ENCODE measurements around the gene CD300LD.
A peak's percentile ranks its signal among the peaks of the same experiment; 100 is the strongest.
"Not testable (repeated sequence)": the region's sequence is repeated elsewhere in the genome, so short reads cannot be mapped to it uniquely, and the experiment has no call there.

CD300LD gene

DNA sequence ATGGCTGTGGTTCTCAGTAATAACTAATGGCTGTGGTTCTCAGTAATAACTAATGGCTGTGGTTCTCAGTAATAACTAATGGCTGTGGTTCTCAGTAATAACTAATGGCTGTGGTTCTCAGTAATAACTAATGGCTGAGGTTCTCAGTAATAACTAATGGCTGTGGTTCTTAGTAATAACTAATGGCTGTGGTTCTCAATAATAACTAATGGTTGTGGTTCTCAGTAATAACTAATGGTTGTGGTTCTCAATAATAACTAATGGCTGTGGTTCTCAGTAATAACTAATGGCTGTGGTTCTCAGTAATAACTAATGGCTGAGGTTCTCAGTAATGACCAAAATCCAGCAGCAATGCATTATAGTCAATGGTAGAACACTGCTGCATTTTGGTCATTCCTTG is 18.4 kb downstream of the CD300LD start:
- H3K4ac ChIP-seq (ENCODE audit: low read depth, low read length); H3K23ac ChIP-seq (ENCODE audit: low read length); H3K4me1 ChIP-seq (ENCODE audit: control insufficient read depth in 1 of 2, insufficient read depth in 2 of 2, low read length in 2 of 2); H4K91ac ChIP-seq (ENCODE audit: low read depth, low read length); H4K12ac ChIP-seq (ENCODE audit: low read depth, low read length); H3K36me3 ChIP-seq (ENCODE audit: control insufficient read depth in 1 of 2, insufficient read depth in 2 of 2, low read length in 2 of 2); H3K9ac ChIP-seq (ENCODE audit: low read length); H2AFZ ChIP-seq (ENCODE audit: insufficient read depth, low read length, poor library complexity); H3K9me3 ChIP-seq (ENCODE audit: insufficient read depth, low read depth, low read length); H3K79me2 ChIP-seq (ENCODE audit: control insufficient read depth, insufficient read depth, low read length, poor library complexity); H3K14ac ChIP-seq (ENCODE audit: low read length); H2BK120ac ChIP-seq (ENCODE audit: insufficient read depth, low read length, poor library complexity); H4K8ac ChIP-seq (ENCODE audit: low read depth, low read length); H3K79me1 ChIP-seq (ENCODE audit: low read length); H2AK5ac ChIP-seq (ENCODE audit: low read length); H3K27me3 ChIP-seq (ENCODE audit: insufficient read depth, low read length); H3K4me3 ChIP-seq (ENCODE audit: low read depth, low read length); H3K27ac ChIP-seq (ENCODE audit: low read depth, low read length); H2BK12ac ChIP-seq (ENCODE audit: low read length); H3K18ac ChIP-seq (ENCODE audit: low read length); H3K4me2 ChIP-seq (ENCODE audit: low read length); DNase-seq; H2BK5ac ChIP-seq (ENCODE audit: low read depth, low read length, poor library complexity): not testable (repeated sequence)

DNA sequence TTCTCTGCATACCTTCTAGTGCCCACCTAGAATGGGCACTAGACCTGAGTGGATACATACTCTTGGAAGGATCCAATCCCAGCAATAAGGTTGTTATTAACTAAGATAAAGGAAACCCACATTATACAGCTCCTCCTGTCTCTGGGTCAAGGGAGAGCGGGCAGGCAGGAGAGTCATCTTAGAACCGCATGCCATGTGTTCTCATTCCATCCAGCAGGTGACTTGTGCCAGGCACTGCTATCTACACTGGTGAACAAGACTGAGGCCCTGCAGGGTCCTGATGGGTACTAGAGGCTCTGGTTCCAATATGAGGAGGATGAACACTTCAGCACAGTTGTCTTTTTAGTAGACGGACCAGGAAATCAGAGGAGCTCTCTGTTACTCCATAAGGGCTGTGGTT is 18.9 kb downstream of the CD300LD start:
- no peak overlapping the region for H4K91ac ChIP-seq (ENCODE audit: low read depth, low read length)
- no peak for DNase-seq
- H3K4me2 ChIP-seq (ENCODE audit: low read length): no peak overlapping the region
- H2BK12ac ChIP-seq (ENCODE audit: low read length): no peak overlapping the region
- no peak overlapping the region for H3K27ac ChIP-seq (ENCODE audit: low read depth, low read length)
- H3K14ac ChIP-seq (ENCODE audit: low read length): no peak overlapping the region
- no peak overlapping the region for H4K12ac ChIP-seq (ENCODE audit: low read depth, low read length)
- no peak overlapping the region for H2BK5ac ChIP-seq (ENCODE audit: low read depth, low read length, poor library complexity)
- no peak overlapping the region for H3K18ac ChIP-seq (ENCODE audit: low read length)
- no peak overlapping the region for H2BK120ac ChIP-seq (ENCODE audit: insufficient read depth, low read length, poor library complexity)
- no peak overlapping the region for H4K8ac ChIP-seq (ENCODE audit: low read depth, low read length)
- H3K79me1 ChIP-seq (ENCODE audit: low read length): no peaks in the 10 kb centered on the region
- H3K79me2 ChIP-seq (ENCODE audit: control insufficient read depth, insufficient read depth, low read length, poor library complexity): no peaks in the 10 kb centered on the region
- no CpG with 5 or more reads among the region's 3 CpGs for WGBS (ENCODE audit: extremely low coverage, insufficient coverage, insufficient read length)
- peaks cover 0 to 3% of the 10 kb centered on the region in 2 experiments for H3K4me1 ChIP-seq (ENCODE audit: control insufficient read depth in 1 of 2, insufficient read depth in 2 of 2, low read length in 2 of 2)
- no peak overlapping the region for H3K23ac ChIP-seq (ENCODE audit: low read length)
- H3K9me3 ChIP-seq (ENCODE audit: insufficient read depth, low read depth, low read length): peaks cover 9% of the 10 kb centered on the region
- H3K4ac ChIP-seq (ENCODE audit: low read depth, low read length): no peak overlapping the region
- no peak overlapping the region for H2AFZ ChIP-seq (ENCODE audit: insufficient read depth, low read length, poor library complexity)
- H3K36me3 ChIP-seq (ENCODE audit: control insufficient read depth in 1 of 2, insufficient read depth in 2 of 2, low read length in 2 of 2): no peaks in the 10 kb centered on the region
- H3K4me3 ChIP-seq (ENCODE audit: low read depth, low read length): no peak overlapping the region
- no peak overlapping the region for H3K9ac ChIP-seq (ENCODE audit: low read length)
- no peak overlapping the region for H2AK5ac ChIP-seq (ENCODE audit: low read length)
- H3K27me3 ChIP-seq (ENCODE audit: insufficient read depth, low read length): no peaks in the 10 kb centered on the region

GRCh38 chr17:74571621-74572270 is 20.3 kb downstream of the CD300LD start:
- no peak overlapping the region for H3K14ac ChIP-seq (ENCODE audit: low read length)
- no peaks in the 10 kb centered on the region for H3K27me3 ChIP-seq (ENCODE audit: insufficient read depth, low read length)
- no CpG with 5 or more reads among the region's 4 CpGs for WGBS (ENCODE audit: extremely low coverage, insufficient coverage, insufficient read length)
- H3K18ac ChIP-seq (ENCODE audit: low read length): no peak overlapping the region
- no peaks in the 10 kb centered on the region for H3K36me3 ChIP-seq (ENCODE audit: control insufficient read depth in 1 of 2, insufficient read depth in 2 of 2, low read length in 2 of 2)
- no peak overlapping the region for H2BK12ac ChIP-seq (ENCODE audit: low read length)
- no peak overlapping the region for H3K4ac ChIP-seq (ENCODE audit: low read depth, low read length)
- H2AK5ac ChIP-seq (ENCODE audit: low read length): no peak overlapping the region
- no peak overlapping the region for H2BK120ac ChIP-seq (ENCODE audit: insufficient read depth, low read length, poor library complexity)
- no peak for DNase-seq
- no peaks in the 10 kb centered on the region for H3K79me1 ChIP-seq (ENCODE audit: low read length)
- no peak overlapping the region for H2BK5ac ChIP-seq (ENCODE audit: low read depth, low read length, poor library complexity)
- peaks cover 9% of the 10 kb centered on the region for H3K9me3 ChIP-seq (ENCODE audit: insufficient read depth, low read depth, low read length)
- H3K9ac ChIP-seq (ENCODE audit: low read length): no peak overlapping the region
- no peaks in the 10 kb centered on the region for H3K79me2 ChIP-seq (ENCODE audit: control insufficient read depth, insufficient read depth, low read length, poor library complexity)
- no peak overlapping the region for H4K12ac ChIP-seq (ENCODE audit: low read depth, low read length)
- H3K23ac ChIP-seq (ENCODE audit: low read length): no peak overlapping the region
- H3K27ac ChIP-seq (ENCODE audit: low read depth, low read length): no peak overlapping the region
- H3K4me3 ChIP-seq (ENCODE audit: low read depth, low read length): no peak overlapping the region
- peaks cover 0 to 3% of the 10 kb centered on the region in 2 experiments for H3K4me1 ChIP-seq (ENCODE audit: control insufficient read depth in 1 of 2, insufficient read depth in 2 of 2, low read length in 2 of 2)
- no peak overlapping the region for H3K4me2 ChIP-seq (ENCODE audit: low read length)
- H4K91ac ChIP-seq (ENCODE audit: low read depth, low read length): no peak overlapping the region
- no peak overlapping the region for H2AFZ ChIP-seq (ENCODE audit: insufficient read depth, low read length, poor library complexity)
- H4K8ac ChIP-seq (ENCODE audit: low read depth, low read length): no peak overlapping the region

- H4K8ac ChIP-seq (ENCODE audit: low read depth, low read length): no peak overlapping the region
- H3K27me3 ChIP-seq (ENCODE audit: insufficient read depth, low read length): no peaks in the 10 kb centered on the region
- H3K79me1 ChIP-seq (ENCODE audit: low read length): no peaks in the 10 kb centered on the region
- no peak overlapping the region for H3K18ac ChIP-seq (ENCODE audit: low read length)
- H3K27ac ChIP-seq (ENCODE audit: low read depth, low read length): no peak overlapping the region
- H2BK12ac ChIP-seq (ENCODE audit: low read length): no peak overlapping the region
- H3K23ac ChIP-seq (ENCODE audit: low read length): no peak overlapping the region
- no peak overlapping the region for H2AFZ ChIP-seq (ENCODE audit: insufficient read depth, low read length, poor library complexity)
- WGBS (ENCODE audit: extremely low coverage, insufficient coverage, insufficient read length): 100% methylated on average over 1 of the region's 32 CpGs
- H3K14ac ChIP-seq (ENCODE audit: low read length): no peak overlapping the region
- no peak overlapping the region for H3K4ac ChIP-seq (ENCODE audit: low read depth, low read length)
- peaks cover 9% of the 10 kb centered on the region for H3K9me3 ChIP-seq (ENCODE audit: insufficient read depth, low read depth, low read length)
- no peak overlapping the region for H4K12ac ChIP-seq (ENCODE audit: low read depth, low read length)
- H3K4me2 ChIP-seq (ENCODE audit: low read length): no peak overlapping the region
- peak; percentile 64 to 74 for DNase-seq
- H3K4me1 ChIP-seq (ENCODE audit: control insufficient read depth in 1 of 2, insufficient read depth in 2 of 2, low read length in 2 of 2): peaks cover 0 to 3% of the 10 kb centered on the region in 2 experiments
- no peaks in the 10 kb centered on the region for H3K36me3 ChIP-seq (ENCODE audit: control insufficient read depth in 1 of 2, insufficient read depth in 2 of 2, low read length in 2 of 2)
- H3K9ac ChIP-seq (ENCODE audit: low read length): no peak overlapping the region
- no peak overlapping the region for H2BK5ac ChIP-seq (ENCODE audit: low read depth, low read length, poor library complexity)
- no peak overlapping the region for H2AK5ac ChIP-seq (ENCODE audit: low read length)
- H4K91ac ChIP-seq (ENCODE audit: low read depth, low read length): no peak overlapping the region
- no peaks in the 10 kb centered on the region for H3K79me2 ChIP-seq (ENCODE audit: control insufficient read depth, insufficient read depth, low read length, poor library complexity)
- peak overlapping the region; percentile 60 for H3K4me3 ChIP-seq (ENCODE audit: low read depth, low read length)
- no peak overlapping the region for H2BK120ac ChIP-seq (ENCODE audit: insufficient read depth, low read length, poor library complexity)
These were observed 22.8 kb downstream of the CD300LD start for GRCh38 chr17:74569020-74570003.

Data from trophoblast cell (in vitro differentiated cells and primary cell).